Muscle of leg (tissue), 11 donors: ENCODE data around the gene HOXB3. TPM values are rescaled to one million over a fixed set of nuclear protein-coding genes. Genes with fewer than 3 reads are reported as not detected.

Source experiments
- DNase-seq: peaks from one replicate; pipeline ENCODE4 v3.0.0; 2013
- H3K27ac ChIP-seq: one replicate; pipeline ENCODE4 v1.5.1; 2013; ENCODE audit warnings: mild to moderate bottlenecking, low read length, control low read depth
- H3K27me3 ChIP-seq: one replicate; pipeline ENCODE4 v1.6.1; 2013; ENCODE audit warnings: low read length; ENCODE audit not compliant: control insufficient read depth, insufficient read depth
- H3K36me3 ChIP-seq: one replicate; pipeline ENCODE4 v1.6.1; 2013; ENCODE audit warnings: low read length; ENCODE audit not compliant: control insufficient read depth, insufficient read depth
- H3K4me1 ChIP-seq: one replicate; pipeline ENCODE4 v1.6.1; 2013; ENCODE audit warnings: low read length; ENCODE audit not compliant: control insufficient read depth, insufficient read depth
- H3K4me3 ChIP-seq: one replicate; pipeline ENCODE4 v1.5.1; 2013; ENCODE audit warnings: low read length, control low read depth
- H3K9me3 ChIP-seq: replicated peaks from 2 replicates; pipeline ENCODE4 v1.6.1; 2013; ENCODE audit warnings: low read depth, low read length; ENCODE audit not compliant: control insufficient read depth
- WGBS: methylation state at CpG from one replicate; pipeline ENCODE4 v1.1.5; 2013; ENCODE audit warnings: missing lambda C conversion rate; ENCODE audit not compliant: insufficient coverage; 5-methylcytosine and 5-hydroxymethylcytosine counted together
- polyA plus RNA-seq, 8 donors: library from polyadenylated mRNA; unstranded; fragments of 120-200 nt; gene quantifications; one replicate each; pipeline versions ENCODE4 v1.2.1 to v1.2.3, GENCODE V29; 2013; ENCODE audit warnings: inconsistent platforms in 1 of 8, low replicate concordance in 1 of 8; ENCODE audit not compliant: insufficient read length in 8 of 8, insufficient read depth in 1 of 8
- total RNA-seq: library from RNA; stranded (reverse); fragments of 120-200 nt; gene quantifications from one replicate; pipeline ENCODE4 v1.2.4, GENCODE V29; 2013

HOXB3 gene
- total and polyA plus RNA-seq, 9 donors: 3.1 to 14.6 (median 9.4) TPM

- H3K36me3 ChIP-seq: peaks cover 6% of the 10 kb centered on the region
- H3K4me3 ChIP-seq: peak overlapping the region; percentile 6
- peak overlapping the region; percentile 96 for H3K27ac ChIP-seq
- peaks cover 79% of the 10 kb centered on the region for H3K27me3 ChIP-seq
- H3K9me3 ChIP-seq: no peaks in the 10 kb centered on the region
- peak; percentile 74 for DNase-seq
- 8% methylated on average over 5 of the region's 10 CpGs for WGBS
- H3K4me1 ChIP-seq: peaks cover 36% of the 10 kb centered on the region
Observed at GRCh38 chr17:48546924-48547807, 42.9 kb downstream of the HOXB3 start.

GRCh38 chr17:48546137-48546923 lies 43.7 kb downstream of the HOXB3 start:
- Histone ChIP-seq H3K27me3 (peaks cover 78% of the 10 kb centered on the region), H3K9me3 (no peaks in the 10 kb centered on the region), H3K27ac (peak overlapping the region; percentile 96), H3K4me1 (peaks cover 38% of the 10 kb centered on the region), H3K36me3 (peaks cover 6% of the 10 kb centered on the region), H3K4me3 (peak overlapping the region; percentile 6)
- 24% methylated on average over 5 of the region's 10 CpGs for WGBS
- peak; percentile 73 for DNase-seq

DNA sequence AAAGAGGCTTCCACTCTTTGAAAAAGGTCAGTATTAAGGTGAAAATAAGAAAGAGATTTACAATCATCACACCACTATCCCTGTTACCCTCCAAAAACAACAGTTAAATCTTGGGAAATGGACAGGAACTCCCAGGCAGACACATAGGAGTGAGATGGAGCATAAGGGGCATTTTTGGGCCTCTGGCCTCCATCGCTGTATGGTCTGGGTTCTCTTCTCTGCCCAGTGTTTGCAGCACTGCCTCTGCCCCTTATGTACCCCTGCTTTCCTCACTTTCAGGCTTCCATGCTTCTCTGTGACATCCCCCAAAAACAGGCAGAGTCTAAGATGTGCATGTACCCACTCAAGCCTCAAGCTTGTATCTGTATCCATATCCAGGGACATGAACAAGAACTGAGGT lies 44.5 kb downstream of the HOXB3 start:
- peak overlapping the region; percentile 96 for H3K27ac ChIP-seq

GRCh38 chr17:48545022-48545375 lies 45.0 kb downstream of the HOXB3 start, which contains the start of gene HOXB2:
TSS of gene HOXB2 (minus strand) at chr17:48545109. CDS start at chr17:48544911, 198 bp downstream.
- peak; percentile 64 for DNase-seq
- Histone ChIP-seq H3K4me1 (peaks cover 40% of the 10 kb centered on the region), H3K27me3 (peaks cover 71% of the 10 kb centered on the region), H3K4me3 (peak within 1 kb of the TSS; percentile 69), H3K9me3 (no peaks in the 10 kb centered on the region), H3K27ac (peak within 1 kb of the TSS; percentile 96), H3K36me3 (no peaks in the 10 kb centered on the region)
- no CpG with 5 or more reads among the region's 12 CpGs for WGBS

More for the DNA sequence above, 44.5 kb downstream of the HOXB3 start:
- Histone ChIP-seq H3K36me3 (peaks cover 4% of the 10 kb centered on the region), H3K4me1 (peaks cover 41% of the 10 kb centered on the region), H3K9me3 (no peaks in the 10 kb centered on the region), H3K4me3 (no peak overlapping the region), H3K27me3 (peaks cover 77% of the 10 kb centered on the region)
- DNase-seq: no peak
- WGBS: 83% methylated on average over 1 of the region's 1 CpG

GRCh38 chr17:48544349-48545021 lies 45.6 kb downstream of the HOXB3 start:
- Histone ChIP-seq H3K27me3 (peaks cover 69% of the 10 kb centered on the region), H3K27ac (peak overlapping the region; percentile 96), H3K36me3 (no peaks in the 10 kb centered on the region), H3K4me3 (peak overlapping the region; percentile 69), H3K4me1 (peaks cover 40% of the 10 kb centered on the region), H3K9me3 (no peaks in the 10 kb centered on the region)
- 0% methylated on average over 11 of the region's 38 CpGs for WGBS
- DNase-seq: peak; percentile 86

DNA sequence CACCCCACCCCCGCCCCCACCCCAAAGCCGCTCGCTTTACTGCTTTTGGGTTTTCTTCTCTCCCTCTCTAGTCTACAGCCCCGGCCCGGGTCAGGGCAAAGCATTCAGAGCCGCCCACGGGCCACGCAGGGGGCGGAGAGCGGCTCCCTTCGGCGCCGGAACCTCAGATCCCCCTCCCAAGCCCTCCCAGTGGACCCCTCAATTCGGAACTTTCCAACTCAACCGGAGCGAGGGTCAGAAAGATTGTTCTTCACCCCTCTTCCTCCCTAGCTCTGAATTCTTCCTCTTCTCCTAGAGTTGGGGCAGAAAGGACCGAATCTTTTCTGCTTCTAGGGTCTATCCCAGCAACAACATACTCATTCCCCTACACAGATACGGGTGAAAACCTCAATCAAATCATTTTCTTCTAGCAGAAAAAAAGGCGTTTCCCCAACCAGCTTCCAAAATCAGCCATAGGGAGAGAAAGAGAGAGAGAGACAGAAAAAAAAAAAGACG lies 46.1 kb downstream of the HOXB3 start:
- H3K27me3 ChIP-seq: peaks cover 68% of the 10 kb centered on the region
- WGBS: 0% methylated on average over 17 of the region's 20 CpGs

DNA sequence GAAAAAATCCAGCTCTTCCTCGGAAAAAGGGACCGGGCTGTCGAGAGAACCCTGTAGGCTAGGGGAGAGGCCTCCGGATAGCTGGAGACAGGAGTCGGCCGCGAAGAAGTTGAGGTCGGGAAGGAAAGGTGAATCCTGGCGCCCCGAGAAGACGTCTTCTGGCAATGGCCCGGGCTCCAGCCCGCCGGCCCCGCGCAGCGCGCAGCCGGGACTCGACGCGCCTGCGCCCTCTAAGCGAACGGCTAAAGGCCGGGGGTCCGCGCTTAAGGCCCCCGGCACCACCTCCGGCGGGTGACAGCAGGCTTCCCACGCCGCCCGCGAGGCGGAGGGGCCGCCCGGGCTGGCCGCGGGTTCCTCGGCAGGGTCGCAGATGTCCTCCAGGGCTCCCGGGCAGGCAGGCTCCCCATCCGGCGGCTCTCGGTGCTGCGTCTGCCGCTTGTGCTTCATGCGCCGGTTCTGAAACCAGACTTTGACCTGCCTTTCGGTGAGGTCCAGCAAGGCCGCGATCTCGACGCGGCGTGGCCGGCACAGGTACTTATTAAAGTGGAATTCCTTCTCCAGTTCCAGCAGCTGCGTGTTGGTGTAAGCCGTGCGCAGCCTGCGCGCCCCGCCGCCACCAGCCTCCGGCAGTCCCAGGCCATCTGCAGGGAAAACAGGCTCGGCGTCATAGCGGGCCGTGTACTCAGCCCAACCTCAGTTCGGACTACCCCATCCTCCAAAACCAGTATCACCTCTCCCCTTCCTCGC lies 46.8 kb downstream of the HOXB3 start:
- peaks cover 40% of the 10 kb centered on the region for H3K4me1 ChIP-seq
- under 1% methylated on average over 71 of the region's 72 CpGs for WGBS
- peaks cover 63% of the 10 kb centered on the region for H3K27me3 ChIP-seq
- no peaks in the 10 kb centered on the region for H3K36me3 ChIP-seq
- peak overlapping the region; percentile 96 for H3K27ac ChIP-seq
- H3K9me3 ChIP-seq: no peaks in the 10 kb centered on the region
- peak overlapping the region; percentile 69 for H3K4me3 ChIP-seq
- DNase-seq: peak; percentile 68

More for the DNA sequence above, 46.1 kb downstream of the HOXB3 start:
- H3K4me1 ChIP-seq: peaks cover 40% of the 10 kb centered on the region
- peak; percentile 65 for DNase-seq
- no peaks in the 10 kb centered on the region for H3K36me3 ChIP-seq
- peak overlapping the region; percentile 96 for H3K27ac ChIP-seq
- peak overlapping the region; percentile 69 for H3K4me3 ChIP-seq
- H3K9me3 ChIP-seq: no peaks in the 10 kb centered on the region

DNA sequence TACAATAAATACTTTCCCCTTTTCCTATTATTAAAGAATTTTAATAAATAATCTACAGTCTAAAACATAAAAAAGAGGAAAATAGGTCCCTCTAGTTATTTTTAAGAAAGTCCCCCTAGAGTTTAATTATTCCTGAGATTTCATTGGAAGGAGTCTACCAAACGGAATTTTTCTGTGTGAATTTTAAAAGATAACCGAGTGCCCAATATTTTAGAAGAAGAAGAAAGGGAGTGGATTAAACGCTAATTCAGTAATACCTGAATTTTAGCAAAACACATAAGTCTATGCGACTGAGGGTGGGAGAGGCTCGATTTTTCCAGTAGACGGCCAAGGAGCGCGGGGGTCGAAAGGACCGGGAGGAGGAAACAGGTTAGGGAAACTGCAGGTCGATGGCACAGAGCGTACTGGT lies 47.3 kb downstream of the HOXB3 start:
- WGBS: 5% methylated on average over 9 of the region's 12 CpGs
- peak overlapping the region; percentile 69 for H3K4me3 ChIP-seq
- no peaks in the 10 kb centered on the region for H3K36me3 ChIP-seq
- DNase-seq: no peak
- no peaks in the 10 kb centered on the region for H3K9me3 ChIP-seq
- H3K4me1 ChIP-seq: peaks cover 39% of the 10 kb centered on the region
- H3K27me3 ChIP-seq: peaks cover 58% of the 10 kb centered on the region
- H3K27ac ChIP-seq: peak overlapping the region; percentile 96

- WGBS: 17% methylated on average over 21 of the region's 27 CpGs
- peak overlapping the region; percentile 69 for H3K4me3 ChIP-seq
- H3K27ac ChIP-seq: peak overlapping the region; percentile 96
- peaks cover 34% of the 10 kb centered on the region for H3K4me1 ChIP-seq
- H3K27me3 ChIP-seq: peaks cover 56% of the 10 kb centered on the region
- H3K36me3 ChIP-seq: no peaks in the 10 kb centered on the region
- H3K9me3 ChIP-seq: no peaks in the 10 kb centered on the region
- DNase-seq: peak; percentile 59
Observed at GRCh38 chr17:48542114-48542656, 47.9 kb downstream of the HOXB3 start.
